ENCODE results near the gene HERC5. TPM values are rescaled to one million over a fixed set of nuclear protein-coding genes. Genes with fewer than 3 reads are reported as not detected.

Gene HERC5
- total RNA-seq, 1 experiment from 2014 or later, result 4.6 TPM

GRCh38 chr4:88511236-88511635, 54.3 kb downstream of the HERC5 start:
- ChIA-PET CTCF (no interaction called here), POLR2A (ENCODE audit: unreplicated experiment) (interaction anchor here (0.6 kb wide), 1 partner anchor 13 kb away, joined by 5 read pairs; no protein-coding TSS in a partner anchor)
- Histone ChIP-seq H3K27ac (no peak overlapping the region), H3K4me2 (no peak overlapping the region), H3K9me2 (ENCODE audit: insufficient read depth) (no peaks in the 10 kb centered on the region), H2AFZ (no peak overlapping the region), H3K4me3 (no peak overlapping the region), H3F3A (ENCODE audit: insufficient read depth, low read depth) (no peaks in the 10 kb centered on the region), H3K4me1 (replicated peaks; ENCODE audit: insufficient read depth) (no peaks in the 10 kb centered on the region), H3K36me3 (ENCODE audit: low read depth) (no peaks in the 10 kb centered on the region), H3K79me2 (ENCODE audit: low read depth) (no peaks in the 10 kb centered on the region), H3K27me3 (ENCODE audit: insufficient read depth, low read depth) (no peaks in the 10 kb centered on the region), H4K20me1 (ENCODE audit: insufficient read depth) (no peaks in the 10 kb centered on the region), H3K9me3 (ENCODE audit: insufficient read depth, low read depth) (no peaks in the 10 kb centered on the region)
- BruUV-seq (replicated peaks), result no TSS peak
- no peak for DNase-seq
- TF ChIP-seq CTCF (conservative IDR thresholded peaks at IDR 0.05) (no peak), EZH2 (IDR thresholded peaks at IDR 0.05; ENCODE audit: low read depth) (no peak)
- intact Hi-C loops (cut with micrococcal nuclease; ENCODE audit: unreplicated experiment), result no loop called here

- TF ChIP-seq CTCF (conservative IDR thresholded peaks at IDR 0.05) (no peak), EZH2 (IDR thresholded peaks at IDR 0.05; ENCODE audit: low read depth) (no peak)
- no peaks in the 10 kb centered on the region for H3K79me2 ChIP-seq (ENCODE audit: low read depth)
- H3K9me3 ChIP-seq (ENCODE audit: insufficient read depth, low read depth), result no peaks in the 10 kb centered on the region
- H2AFZ ChIP-seq, result no peak overlapping the region
- no peak overlapping the region for H3K27ac ChIP-seq
- POLR2A ChIA-PET (ENCODE audit: unreplicated experiment), result no interaction called here
- H3K4me2 ChIP-seq, result no peak overlapping the region
- no peaks in the 10 kb centered on the region for H4K20me1 ChIP-seq (ENCODE audit: insufficient read depth)
- no peaks in the 10 kb centered on the region for H3F3A ChIP-seq (ENCODE audit: insufficient read depth, low read depth)
- H3K36me3 ChIP-seq (ENCODE audit: low read depth), result no peaks in the 10 kb centered on the region
- CTCF ChIA-PET, result interaction anchor here (0.5 to 1.0 kb wide), 7 partner anchors 30 to 1139 kb away, joined by 3 to 15 read pairs (median 5); no protein-coding TSS in a partner anchor
- H3K9me2 ChIP-seq (ENCODE audit: insufficient read depth), result no peaks in the 10 kb centered on the region
- intact Hi-C loops (cut with micrococcal nuclease; ENCODE audit: unreplicated experiment), result loop anchor here (1.0 to 5.0 kb wide), 6 partner anchors 58 to 658 kb away; partner anchors contain the start of genes HERC5 and HERC6
- no peak overlapping the region for H3K4me3 ChIP-seq
- no TSS peak for BruUV-seq (replicated peaks)
- no peaks in the 10 kb centered on the region for H3K4me1 ChIP-seq (replicated peaks; ENCODE audit: insufficient read depth)
- H3K27me3 ChIP-seq (ENCODE audit: insufficient read depth, low read depth), result no peaks in the 10 kb centered on the region
- DNase-seq, result no peak
Observed at GRCh38 chr4:88514557-88515511, 57.9 kb downstream of the HERC5 start.

GRCh38 chr4:88516746-88517145, 59.8 kb downstream of the HERC5 start:
- ChIA-PET CTCF (interaction anchor here (0.7 kb wide), 1 partner anchor 307 kb away, joined by 3 read pairs; no protein-coding TSS in a partner anchor), POLR2A (ENCODE audit: unreplicated experiment) (interaction anchor here (0.6 kb wide), 1 partner anchor 497 kb away, joined by 8 read pairs; no protein-coding TSS in a partner anchor)
- no peaks in the 10 kb centered on the region for H3F3A ChIP-seq (ENCODE audit: insufficient read depth, low read depth)

More at GRCh38 chr4:88516746-88517145, 59.8 kb downstream of the HERC5 start:
- Histone ChIP-seq H3K4me2 (no peak overlapping the region), H3K9me3 (ENCODE audit: insufficient read depth, low read depth) (no peaks in the 10 kb centered on the region), H3K27ac (no peak overlapping the region), H4K20me1 (ENCODE audit: insufficient read depth) (no peaks in the 10 kb centered on the region), H3K36me3 (ENCODE audit: low read depth) (no peaks in the 10 kb centered on the region), H2AFZ (no peak overlapping the region), H3K9me2 (ENCODE audit: insufficient read depth) (no peaks in the 10 kb centered on the region), H3K4me3 (no peak overlapping the region), H3K79me2 (ENCODE audit: low read depth) (peaks cover 12% of the 10 kb centered on the region), H3K4me1 (replicated peaks; ENCODE audit: insufficient read depth) (peaks cover under 1% of the 10 kb centered on the region), H3K27me3 (ENCODE audit: insufficient read depth, low read depth) (no peaks in the 10 kb centered on the region)
- DNase-seq, result no peak
- no peak for TF ChIP-seq EZH2 (IDR thresholded peaks at IDR 0.05; ENCODE audit: low read depth)
- TF ChIP-seq CTCF (conservative IDR thresholded peaks at IDR 0.05), result no peak
- intact Hi-C loops (cut with micrococcal nuclease; ENCODE audit: unreplicated experiment), result loop anchor here (5.0 kb wide), 3 partner anchors 59 to 659 kb away; partner anchors contain the start of genes HERC5 and HERC6
- no TSS peak for BruUV-seq (replicated peaks)
